NCI-H82 treated with DMSO at 0.1 percent for 48 hours (cell line): ENCODE data around the gene INA.
A peak's percentile ranks its signal among the peaks of the same experiment; 100 is the strongest.
"Not testable (repeated sequence)": the region's sequence is repeated elsewhere in the genome, so short reads cannot be mapped to it uniquely, and the experiment has no call there.

Source experiments
- DNase-seq: peaks from one replicate; lab custom pipeline; 2025; ENCODE audit not compliant: unreplicated experiment; lab: John Stamatoyannopoulos, UW

INA gene

DNA sequence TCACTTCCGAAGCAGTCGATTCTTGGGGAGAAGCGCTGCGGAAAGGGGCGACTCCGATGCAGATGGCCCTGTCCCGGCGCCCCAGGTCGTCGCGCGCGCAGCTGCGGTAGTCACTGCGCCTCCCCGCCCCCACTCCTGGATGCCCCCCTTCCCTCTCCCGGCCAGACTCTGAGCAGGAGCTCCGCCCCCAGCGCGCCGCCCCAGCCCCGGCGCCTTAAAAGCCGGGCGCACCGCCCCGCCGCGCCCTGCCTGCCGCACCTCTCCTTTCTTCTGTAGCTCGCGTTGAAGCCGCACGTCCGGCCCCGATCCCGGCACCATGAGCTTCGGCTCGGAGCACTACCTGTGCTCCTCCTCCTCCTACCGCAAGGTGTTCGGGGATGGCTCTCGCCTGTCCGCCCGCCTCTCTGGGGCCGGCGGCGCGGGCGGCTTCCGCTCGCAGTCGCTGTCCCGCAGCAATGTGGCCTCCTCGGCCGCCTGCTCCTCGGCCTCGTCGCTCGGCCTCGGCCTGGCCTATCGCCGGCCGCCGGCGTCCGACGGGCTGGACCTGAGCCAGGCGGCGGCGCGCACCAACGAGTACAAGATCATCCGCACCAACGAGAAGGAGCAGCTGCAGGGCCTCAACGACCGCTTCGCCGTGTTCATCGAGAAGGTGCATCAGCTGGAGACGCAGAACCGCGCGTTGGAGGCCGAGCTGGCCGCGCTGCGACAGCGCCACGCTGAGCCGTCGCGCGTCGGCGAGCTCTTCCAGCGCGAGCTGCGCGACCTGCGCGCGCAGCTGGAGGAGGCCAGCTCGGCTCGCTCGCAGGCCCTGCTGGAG, at the start of gene INA:
Gene INA, plus strand, starts transcription at position 243 of the 817 bp plus-strand sequence. Its CDS starts 74 bp downstream, at position 317.
- peak; percentile 60 for DNase-seq

DNA sequence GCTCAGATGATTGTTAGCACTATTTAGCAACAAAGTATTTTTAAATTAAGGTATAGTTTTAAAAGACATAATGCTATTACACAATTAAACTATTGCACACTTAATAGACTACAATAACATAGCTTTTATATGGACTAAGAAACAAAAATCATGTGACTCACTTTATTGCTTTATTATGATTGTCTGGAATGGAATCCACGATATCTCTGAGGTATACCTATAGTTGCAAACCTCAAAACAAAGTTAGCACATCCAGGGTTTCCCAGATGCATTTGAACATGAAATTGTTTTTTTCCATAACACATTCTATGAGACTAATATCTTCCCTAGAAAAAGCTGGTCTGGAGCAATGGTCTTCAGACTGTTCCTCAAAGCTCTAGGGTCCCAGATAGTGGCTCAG, 49.5 kb upstream of the INA start:
- no peak for DNase-seq

GRCh38 chr10:103231047-103231551, 45.8 kb upstream of the INA start:
- no peak for DNase-seq

DNA sequence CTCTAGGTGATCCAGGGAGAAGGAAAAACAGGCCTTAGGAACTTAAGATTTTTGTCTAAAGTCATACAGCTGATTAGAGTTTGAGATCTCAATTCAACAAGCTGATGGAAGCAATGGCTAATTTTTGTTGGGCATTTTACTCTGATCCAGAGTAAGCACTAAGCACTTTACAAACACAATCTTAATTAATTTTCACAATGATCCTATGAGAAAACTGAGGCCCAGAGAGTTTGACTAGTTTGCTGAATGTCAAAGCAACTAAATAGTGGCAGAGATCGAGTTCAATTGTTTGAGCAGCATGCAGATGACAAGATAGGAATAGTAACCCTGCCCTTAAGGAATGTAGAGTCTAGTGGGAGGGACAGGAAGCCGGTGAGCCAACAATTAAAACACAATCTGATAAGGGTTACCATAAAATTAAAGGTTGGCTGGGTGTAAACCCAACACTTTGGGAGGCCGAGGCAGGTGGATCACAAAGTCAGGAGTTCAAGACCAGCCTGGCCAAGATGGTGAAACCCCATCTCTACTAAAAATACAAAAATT, 44.7 kb upstream of the INA start:
- DNase-seq, result no peak

DNA sequence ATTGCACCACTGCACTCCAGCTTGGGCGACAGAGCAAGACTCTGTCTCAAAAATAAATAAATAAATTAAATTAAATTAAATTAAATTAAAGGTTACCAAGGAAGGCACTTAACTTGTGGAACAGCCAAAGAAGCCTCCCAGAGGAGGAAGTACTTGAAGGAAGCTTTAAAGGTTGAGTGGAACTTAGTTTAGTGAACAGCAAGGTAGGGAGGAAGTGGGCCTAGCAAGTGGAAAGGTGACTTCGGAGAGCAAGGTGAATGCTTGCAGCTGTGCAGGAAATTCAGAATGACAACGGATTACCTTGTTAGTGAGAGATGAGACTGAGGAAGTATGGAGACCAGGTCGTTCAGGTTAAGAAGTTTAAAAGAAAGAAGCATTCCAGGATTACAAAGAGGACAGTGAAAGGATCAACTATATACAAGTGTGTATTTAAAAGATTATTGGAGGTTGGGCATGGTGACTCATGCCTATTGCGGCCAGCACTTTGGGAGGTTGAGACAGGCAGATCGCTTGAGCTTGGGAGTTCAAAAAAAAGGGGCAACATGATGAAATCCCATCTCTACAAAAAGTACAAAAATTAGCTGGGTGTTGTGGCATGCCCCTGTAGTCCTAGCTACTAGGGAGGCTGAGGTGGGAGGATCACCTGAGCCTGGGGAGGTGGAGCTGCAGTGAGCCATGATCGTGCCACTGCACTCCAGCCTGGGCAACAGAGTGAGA, 44.0 kb upstream of the INA start:
- no peak for DNase-seq

DNA sequence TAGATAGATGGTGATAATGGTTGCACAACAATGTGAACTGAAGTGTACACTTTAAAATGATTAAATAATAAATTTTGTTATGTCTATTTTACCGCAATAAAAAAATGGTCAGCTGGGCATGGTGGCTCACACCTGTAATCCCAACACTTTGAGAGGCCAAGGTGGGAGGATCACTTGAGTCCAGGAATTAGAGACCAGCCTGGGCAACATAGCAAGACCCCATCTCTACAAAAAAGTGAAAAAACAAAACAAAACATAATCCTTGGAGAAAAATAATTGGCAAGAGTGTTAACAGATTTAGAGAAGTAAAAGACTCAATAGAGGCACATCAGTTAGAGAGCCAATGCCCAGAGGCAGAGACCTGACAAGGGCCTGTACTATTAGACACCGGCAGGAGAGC, 41.2 kb upstream of the INA start:
- no peak for DNase-seq

DNA sequence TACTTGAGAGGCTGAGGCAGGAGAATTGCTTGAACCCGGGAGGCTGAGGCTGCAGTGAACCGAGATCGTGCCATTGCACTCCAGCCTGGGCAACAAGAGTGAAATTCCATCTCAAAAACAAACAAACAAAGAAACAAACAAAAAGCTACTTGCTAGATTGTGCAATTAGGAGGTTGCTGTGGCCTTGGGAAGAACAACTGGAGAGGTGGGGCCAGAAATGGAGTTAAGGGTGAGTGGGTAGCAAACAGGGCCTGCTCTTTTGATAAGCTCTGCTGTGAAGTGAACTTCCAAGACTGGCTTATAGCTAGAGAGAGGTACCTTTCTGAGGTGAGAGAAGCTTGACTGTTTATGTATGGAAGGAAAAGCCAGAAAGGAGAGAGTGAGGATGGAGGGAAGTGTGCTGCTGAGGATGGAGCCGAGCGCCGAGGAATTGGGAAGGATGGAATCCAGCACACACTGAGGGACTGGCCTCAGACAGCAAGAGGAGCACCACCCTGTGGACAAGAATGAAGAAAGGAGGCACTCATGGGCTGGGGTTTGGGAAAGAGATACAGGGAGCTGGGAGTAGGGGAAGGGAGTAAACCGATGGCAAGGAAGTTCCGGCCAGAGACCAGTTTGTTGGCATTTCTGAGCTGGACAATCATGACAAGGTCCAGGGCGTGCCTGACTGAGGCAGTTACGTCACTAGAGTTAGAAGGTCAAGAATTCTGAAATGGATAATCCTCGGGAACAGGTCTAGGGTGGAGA, 38.3 kb upstream of the INA start:
- DNase-seq, result no peak

- DNase-seq, result no peak
These were observed 35.5 kb upstream of the INA start for GRCh38 chr10:103241262-103242011.

GRCh38 chr10:103244666-103245271, 32.2 kb upstream of the INA start:
- DNase-seq, result peak; percentile 44

DNA sequence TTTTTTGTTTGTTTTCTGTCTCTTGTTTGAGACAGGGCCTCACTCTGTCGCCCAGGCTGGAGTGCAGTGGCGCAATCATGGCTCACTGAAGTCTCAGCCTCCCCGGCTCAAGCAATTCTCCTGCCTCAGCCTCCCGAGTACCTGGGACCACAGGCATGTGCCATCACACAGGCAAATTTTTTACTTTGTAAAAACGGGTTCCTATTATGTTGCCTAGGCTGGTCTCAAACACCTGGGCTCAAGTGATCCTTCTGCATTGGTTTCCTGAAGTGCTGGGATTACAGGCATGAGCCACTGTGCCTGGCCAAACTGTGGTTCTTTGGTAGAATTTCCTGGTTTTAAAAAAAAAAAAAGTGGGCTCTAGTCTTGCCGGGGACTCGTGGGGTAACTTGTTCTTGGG, 31.4 kb upstream of the INA start, which contains the start of gene RPEL1:
Gene RPEL1, plus strand, starts transcription at position 301 of the 400 bp plus-strand sequence. CDS start 110 bp downstream, outside the sequence.
- not testable (repeated sequence) for DNase-seq

DNA sequence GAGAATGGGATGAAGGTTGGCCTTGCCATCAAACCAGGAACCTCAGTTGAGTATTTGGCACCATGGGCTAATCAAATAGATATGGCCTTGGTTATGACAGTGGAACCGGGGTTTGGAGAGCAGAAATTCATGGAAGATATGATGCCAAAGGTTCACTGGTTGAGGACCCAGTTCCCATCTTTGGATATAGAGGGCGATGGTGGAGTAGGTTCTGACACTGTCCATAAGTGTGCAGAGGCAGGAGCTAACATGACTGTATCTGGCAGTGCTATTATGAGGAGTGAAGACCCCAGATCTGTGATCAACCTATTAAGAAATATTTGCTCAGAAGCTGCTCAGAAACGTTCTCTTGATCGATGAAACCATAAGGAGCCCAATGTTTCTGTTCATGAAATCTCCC, 30.6 kb upstream of the INA start:
- no peak for DNase-seq

DNA sequence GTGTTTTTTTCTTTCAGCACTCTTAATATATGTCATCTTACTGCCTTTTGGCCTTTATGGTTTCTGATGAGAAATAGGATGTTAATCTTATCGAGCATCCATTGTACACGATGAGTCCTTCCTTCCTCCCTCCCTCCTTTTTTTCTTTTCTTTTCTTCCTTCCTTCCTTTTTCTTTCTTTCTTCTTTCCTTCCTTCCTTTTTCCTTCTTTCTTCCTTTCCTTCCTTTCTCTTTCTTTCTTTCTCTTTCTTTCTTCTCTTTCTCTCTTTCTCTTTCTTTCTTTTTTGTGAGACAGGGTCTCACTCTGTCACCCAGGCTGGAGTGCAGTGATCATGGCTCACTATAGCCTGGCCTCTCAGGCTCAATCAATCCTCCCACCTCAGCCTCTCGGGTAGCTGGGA, 22.8 kb upstream of the INA start:
- DNase-seq, result no peak

DNA sequence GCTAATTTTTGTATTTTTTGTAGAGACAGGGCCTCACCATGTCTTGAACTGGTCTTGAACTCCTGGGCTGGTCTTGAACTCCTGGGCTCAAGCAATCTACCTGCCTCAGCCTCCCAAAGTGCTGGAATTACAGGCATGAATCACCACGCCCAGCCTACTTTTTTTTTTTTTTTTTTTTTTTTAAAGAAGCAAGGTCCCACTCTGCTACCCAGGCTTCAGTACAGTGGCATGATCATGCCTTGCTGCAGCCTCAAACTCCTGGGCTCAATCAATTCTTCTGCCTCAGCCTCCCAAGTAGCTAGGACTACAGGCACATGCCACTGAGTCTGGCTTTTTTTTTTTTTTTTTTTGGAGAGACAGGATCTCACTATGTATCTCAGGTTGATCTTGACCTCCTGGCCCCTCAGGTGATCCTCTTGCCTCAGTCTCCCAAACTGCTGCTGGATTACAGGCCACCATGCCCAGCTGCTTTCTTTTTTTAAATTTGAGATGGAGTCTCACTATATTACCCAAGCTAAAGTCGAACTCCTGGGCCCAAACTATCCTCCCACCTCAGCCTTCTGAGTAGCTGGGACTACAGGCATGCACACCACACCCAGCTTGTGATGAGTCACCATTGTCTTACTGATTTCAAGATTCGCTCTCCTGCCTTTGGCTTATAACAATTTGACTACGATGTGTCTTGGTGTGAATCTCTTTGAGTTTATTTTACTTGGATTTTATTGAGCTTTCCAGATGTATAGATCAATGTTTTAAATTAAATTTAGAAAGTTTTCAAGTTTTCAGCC, 22.2 kb upstream of the INA start:
- DNase-seq, result no peak

DNA sequence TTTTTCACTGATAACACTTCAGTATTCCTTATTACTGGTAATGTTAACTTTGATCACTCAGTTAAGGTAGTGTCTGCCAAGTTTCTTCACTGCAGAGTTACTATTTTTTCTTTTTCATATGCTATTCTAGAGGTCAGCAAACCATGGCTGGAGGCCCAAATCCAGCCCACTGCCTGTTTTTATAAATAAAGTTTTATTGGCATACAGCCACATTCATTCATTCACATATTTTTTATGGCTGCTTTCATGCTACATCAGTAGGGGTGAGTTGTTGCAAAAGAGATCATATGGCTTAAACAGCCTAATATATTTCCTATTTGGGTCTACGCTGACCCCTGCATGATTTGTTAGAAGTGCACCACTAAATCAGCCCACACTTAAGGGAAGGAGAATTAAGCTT, 20.3 kb upstream of the INA start:
- no peak for DNase-seq

- DNase-seq, result no peak
These were observed 19.1 kb upstream of the INA start for GRCh38 chr10:103257812-103258211.

GRCh38 chr10:103258928-103259327, 18.0 kb upstream of the INA start:
- not testable (repeated sequence) for DNase-seq

DNA sequence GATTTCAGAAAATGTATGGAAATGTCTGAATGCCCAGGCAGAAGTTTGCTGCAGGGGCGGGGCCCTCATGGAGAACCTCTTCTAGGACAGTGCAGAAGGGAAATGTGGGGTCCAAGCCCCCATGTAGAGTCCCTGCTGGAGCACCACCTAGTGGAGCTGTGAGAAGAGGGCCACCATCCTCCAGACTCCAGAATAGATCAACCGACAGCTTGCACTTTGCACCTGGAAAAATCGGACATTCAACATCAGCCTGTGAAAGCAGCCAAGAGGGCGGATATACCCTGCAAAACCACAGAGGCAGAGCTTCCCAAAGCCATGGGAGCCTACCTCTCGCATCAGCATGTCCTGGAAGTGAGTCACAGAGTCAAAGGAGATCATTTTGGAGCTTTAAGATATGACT, 16.9 kb upstream of the INA start:
- no peak for DNase-seq

DNA sequence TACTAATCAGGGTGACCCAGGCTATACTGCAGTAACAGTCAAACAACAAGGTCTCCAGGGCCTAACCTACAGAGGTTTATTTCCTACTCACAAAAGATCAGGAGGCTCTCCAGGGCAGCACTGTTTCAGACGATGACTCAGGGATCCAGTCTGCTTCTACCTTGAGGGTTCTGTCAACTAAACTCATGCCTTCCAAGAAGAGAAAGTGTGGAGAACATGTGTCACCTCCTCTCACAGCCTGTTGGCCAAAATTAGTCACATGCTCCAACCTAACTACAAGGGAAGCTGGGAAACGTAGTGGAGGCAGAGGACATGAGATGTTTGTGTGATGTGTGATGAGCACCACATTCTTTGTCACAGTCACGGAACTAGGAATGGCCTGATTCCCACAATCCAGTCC, 14.7 kb upstream of the INA start:
- no peak for DNase-seq

DNA sequence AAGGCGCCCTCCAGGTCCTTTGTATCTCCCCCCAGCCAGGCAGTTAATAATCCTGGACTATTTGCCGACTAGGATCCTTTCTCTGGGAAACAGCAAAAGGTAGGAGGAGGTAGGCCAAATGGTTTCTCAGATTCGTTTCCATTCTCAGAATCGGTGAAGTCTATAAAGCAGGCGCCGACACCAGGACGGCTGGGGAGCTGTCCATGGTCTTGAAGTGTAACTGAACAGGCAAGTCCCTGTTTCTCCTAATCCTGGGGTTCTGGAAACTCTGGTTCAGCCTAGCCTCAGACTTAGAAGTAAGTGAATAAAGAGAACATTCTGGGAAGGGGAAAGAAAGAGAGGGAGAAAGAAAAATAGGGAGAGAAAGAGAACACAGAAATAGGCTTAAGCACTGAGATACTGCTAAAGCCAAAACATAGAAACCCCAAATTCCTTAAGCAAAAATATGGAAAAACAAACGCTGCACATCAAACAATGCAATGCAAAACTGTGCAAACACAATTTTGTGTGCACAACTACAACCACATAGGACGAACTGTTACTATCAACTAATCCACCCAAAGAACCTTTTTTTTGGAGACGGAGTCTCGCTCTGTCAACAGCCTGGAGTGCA, 11.1 kb upstream of the INA start:
- DNase-seq, result no peak
